HepG2 (cell line): ENCODE results near the gene HMMR. TPM values are rescaled to one million over a fixed set of nuclear protein-coding genes. Genes with fewer than 3 reads are reported as not detected.

ENCODE experiments used
- BCLAF1 ChIP-seq: fragments of 450-650 bp; IDR thresholded peaks from 2 replicates; pipeline ENCODE4 v1.6.1; 2017; ENCODE audit warnings: mild to moderate bottlenecking
- CHD2 ChIP-seq: IDR thresholded peaks from 2 replicates; pipeline ENCODE4 v1.6.1; 2011; ENCODE audit warnings: low read depth, low read length, improper control_type of control experiment
- GABPA ChIP-seq, 2 experiments: IDR thresholded peaks; 2 replicates each; pipeline ENCODE4 v1.6.1; 2011 to 2016; ENCODE audit warnings: low read depth in 2 of 2, low read length in 1 of 2, missing biosample characterization in 1 of 2, missing genetic modification characterization in 1 of 2
- HDAC1 ChIP-seq: sonication (generic); formaldehyde crosslinking; IDR thresholded peaks from 2 replicates; pipeline ENCODE4 v1.5.1; 2020; ENCODE audit warnings: mild to moderate bottlenecking, missing genetic modification reagents
- HDAC2 ChIP-seq: sonication (generic); formaldehyde crosslinking; IDR thresholded peaks from 2 replicates; pipeline ENCODE4 v1.4.0; 2020; ENCODE audit warnings: missing genetic modification reagents
- JUNB ChIP-seq: sonication (generic); formaldehyde crosslinking; IDR thresholded peaks from 2 replicates; pipeline ENCODE4 v1.8.0; 2022; ENCODE audit warnings: missing genetic modification reagents, mild to moderate bottlenecking, borderline replicate concordance
- KDM6A ChIP-seq: IDR thresholded peaks from 2 replicates; pipeline ENCODE4 v1.6.1; 2016; ENCODE audit warnings: low read depth
- MED13 ChIP-seq: sonication (generic); formaldehyde crosslinking; IDR thresholded peaks from 2 replicates; pipeline ENCODE4 v1.5.0; 2020; ENCODE audit warnings: missing genetic modification reagents
- MXI1 ChIP-seq: IDR thresholded peaks from 3 replicates; pipeline ENCODE4 v1.6.1; 2012; ENCODE audit warnings: low read depth, low read length, inconsistent platforms, borderline replicate concordance
- NFRKB ChIP-seq: fragments of 450-650 bp; IDR thresholded peaks from 2 replicates; pipeline ENCODE4 v1.6.1; 2017
- NR2F1 ChIP-seq, 2 experiments: fragments of 450-650 bp in 1 of 2; formaldehyde crosslinking in 1 of 2; IDR thresholded peaks; 2 replicates each; pipeline versions ENCODE4 v1.5.0 to v1.6.1; 2016 to 2020; ENCODE audit warnings: mild to moderate bottlenecking in 1 of 2, missing compliant biosample characterization in 1 of 2, missing genetic modification reagents in 1 of 2, moderate library complexity in 1 of 2
- PATZ1 ChIP-seq: sonication (generic); formaldehyde crosslinking; IDR thresholded peaks from 2 replicates; pipeline ENCODE4 v1.4.0; 2020; ENCODE audit warnings: missing genetic modification reagents
- PBX3 ChIP-seq: sonication (generic); formaldehyde crosslinking; IDR thresholded peaks from 2 replicates; pipeline ENCODE4 v1.8.1; 2023; ENCODE audit warnings: missing genetic modification reagents, inconsistent platforms, borderline replicate concordance
- POLR2G ChIP-seq: fragments of 200-400 bp; formaldehyde crosslinking; IDR thresholded peaks from 2 replicates; pipeline ENCODE4 v1.6.1; 2018; ENCODE audit warnings: mild to moderate bottlenecking, low read depth, low read length, moderate library complexity
- RXRA ChIP-seq: sonication (generic); formaldehyde crosslinking; IDR thresholded peaks from 2 replicates; pipeline ENCODE4 v1.5.1; 2020; ENCODE audit warnings: missing genetic modification reagents
- RXRB ChIP-seq: IDR thresholded peaks from 2 replicates; pipeline ENCODE4 v1.6.1; 2016; ENCODE audit warnings: borderline replicate concordance, missing genetic modification reagents, missing compliant biosample characterization
- SUZ12 ChIP-seq: fragments of 150-350 bp; IDR thresholded peaks from 2 replicates; pipeline ENCODE4 v1.6.1; 2014; ENCODE audit warnings: low read depth, low read length
- XBP1 ChIP-seq: sonication (generic); formaldehyde crosslinking; IDR thresholded peaks from 2 replicates; pipeline ENCODE4 v1.5.0; 2020; ENCODE audit warnings: missing genetic modification reagents
- ZNF230 ChIP-seq: sonication (generic); formaldehyde crosslinking; IDR thresholded peaks from 2 replicates; pipeline ENCODE4 v1.4.0; 2020; ENCODE audit warnings: mild to moderate bottlenecking, missing genetic modification reagents
- ZNF264 ChIP-seq: sonication (generic); formaldehyde crosslinking; IDR thresholded peaks from 2 replicates; pipeline ENCODE4 v1.4.0; 2020; ENCODE audit warnings: missing genetic modification reagents
- ZNF350 ChIP-seq: sonication (generic); formaldehyde crosslinking; IDR thresholded peaks from 2 replicates; pipeline ENCODE4 v1.4.0; 2020; ENCODE audit warnings: mild to moderate bottlenecking, low read depth, missing genetic modification reagents, borderline replicate concordance
- ZNF543 ChIP-seq: sonication (generic); formaldehyde crosslinking; IDR thresholded peaks from 2 replicates; pipeline ENCODE4 v1.4.0; 2020; ENCODE audit warnings: mild to moderate bottlenecking, missing genetic modification reagents
- ZNF547 ChIP-seq: sonication (generic); formaldehyde crosslinking; IDR thresholded peaks from 2 replicates; pipeline ENCODE4 v1.5.1; 2020; ENCODE audit warnings: mild to moderate bottlenecking, missing genetic modification reagents
- ZNF572 ChIP-seq: sonication (generic); formaldehyde crosslinking; IDR thresholded peaks from 2 replicates; pipeline ENCODE4 v1.5.1; 2020; ENCODE audit warnings: mild to moderate bottlenecking, missing genetic modification reagents
- ZNF776 ChIP-seq: sonication (generic); formaldehyde crosslinking; IDR thresholded peaks from 2 replicates; pipeline ENCODE4 v1.4.0; 2020; ENCODE audit warnings: mild to moderate bottlenecking, missing genetic modification reagents
- ZSCAN29 ChIP-seq: sonication (generic); formaldehyde crosslinking; conservative IDR thresholded peaks from 2 replicates; pipeline ENCODE4 v1.4.0; 2020; ENCODE audit warnings: mild to moderate bottlenecking, missing genetic modification reagents
- polyA plus RNA-seq, 8 experiments: library from polyadenylated mRNA; depleted of rRNA in 3 of 8; stranded (reverse) in 7 of 8; unstranded in 1 of 8; fragments of >200 nt; fragmentation: Illumina TruSeq in 4 of 8; extraction: Trizol in 4 of 8; gene quantifications; 2 replicates each; pipeline versions ENCODE4 v1.2.1 to v1.2.3, GENCODE V29; 2011 to 2016; ENCODE audit warnings: low read depth in 4 of 8, missing spikeins in 1 of 8, mixed read lengths in 1 of 8; ENCODE audit not compliant: insufficient read depth in 1 of 8
- total RNA-seq, 5 experiments: library from RNA; depleted of rRNA; stranded (reverse); fragments of >200 nt; fragmentation: Illumina TruSeq; extraction: Trizol; gene quantifications; 2 replicates each; pipeline ENCODE4 v1.2.3, GENCODE V29; 2016; ENCODE audit warnings: low read depth in 1 of 5

HMMR gene
- total and polyA plus RNA-seq, 2 of the 13 experiments (the other 11 are each of a cell fraction or from before 2014, with no cell fraction given) = 8.5 to 48.3 TPM

- TF ChIP-seq NFRKB (no peak), RXRA (CRISPR knock-in tag) (peak; percentile 88), ZNF264 (CRISPR knock-in tag) (peak; percentile 68; the same call in 1 of the 2 replicates), ZNF572 (CRISPR knock-in tag) (0 out of 2 replicates have a peak, but pooled peaks have one; percentile 43), PBX3 (CRISPR knock-in tag) (peak; percentile 80; the same call in 1 of the 2 replicates), JUNB (CRISPR knock-in tag) (no peak), RXRB (CRISPR knock-in tag) (peak; percentile 23; the same call in 1 of the 2 replicates), CHD2 (no peak), POLR2G (peak; percentile 96), ZNF547 (CRISPR knock-in tag) (no peak; the same call in 1 of the 2 replicates), ZNF350 (CRISPR knock-in tag) (peak; percentile 90), ZSCAN29 (CRISPR knock-in tag) (no peak), MED13 (CRISPR knock-in tag) (no peak), XBP1 (CRISPR knock-in tag) (peak; percentile 59; the same call in 1 of the 2 replicates), PATZ1 (no peak), SUZ12 (no peak), MXI1 (peak; percentile 79), NR2F1 (CRISPR knock-in tag; IDR thresholded peaks at IDR 0.05) (no peak), ZNF230 (peak; percentile 93; the same call in 1 of the 2 replicates), GABPA (IDR thresholded peaks at IDR 0.05; ENCODE audit: low read depth, low read length) (no peak), GABPA (CRISPR knock-in tag; IDR thresholded peaks at IDR 0.05; ENCODE audit: low read depth) (peak; percentile 71), KDM6A (peak; percentile 28; the same call in 1 of the 2 replicates), HDAC1 (peak; percentile 84), ZNF543 (CRISPR knock-in tag) (peak; percentile 15), HDAC2 (peak; percentile 65), BCLAF1 (no peak), ZNF776 (CRISPR knock-in tag) (peak; percentile 60; the same call in 1 of the 2 replicates)
Measured at GRCh38 chr5:163459819-163460561, 442 bp upstream of the HMMR start, which contains the start of gene NUDCD2 (continued).
